ENCODE data around the gene LRRK1. TPM values are rescaled to one million over a fixed set of nuclear protein-coding genes. Genes with fewer than 3 reads are reported as not detected.
A peak's percentile ranks its signal among the peaks of the same experiment; 100 is the strongest.

LRRK1 gene
- total RNA-seq, 1 donor from 2014 or later = 3.0 TPM

DNA sequence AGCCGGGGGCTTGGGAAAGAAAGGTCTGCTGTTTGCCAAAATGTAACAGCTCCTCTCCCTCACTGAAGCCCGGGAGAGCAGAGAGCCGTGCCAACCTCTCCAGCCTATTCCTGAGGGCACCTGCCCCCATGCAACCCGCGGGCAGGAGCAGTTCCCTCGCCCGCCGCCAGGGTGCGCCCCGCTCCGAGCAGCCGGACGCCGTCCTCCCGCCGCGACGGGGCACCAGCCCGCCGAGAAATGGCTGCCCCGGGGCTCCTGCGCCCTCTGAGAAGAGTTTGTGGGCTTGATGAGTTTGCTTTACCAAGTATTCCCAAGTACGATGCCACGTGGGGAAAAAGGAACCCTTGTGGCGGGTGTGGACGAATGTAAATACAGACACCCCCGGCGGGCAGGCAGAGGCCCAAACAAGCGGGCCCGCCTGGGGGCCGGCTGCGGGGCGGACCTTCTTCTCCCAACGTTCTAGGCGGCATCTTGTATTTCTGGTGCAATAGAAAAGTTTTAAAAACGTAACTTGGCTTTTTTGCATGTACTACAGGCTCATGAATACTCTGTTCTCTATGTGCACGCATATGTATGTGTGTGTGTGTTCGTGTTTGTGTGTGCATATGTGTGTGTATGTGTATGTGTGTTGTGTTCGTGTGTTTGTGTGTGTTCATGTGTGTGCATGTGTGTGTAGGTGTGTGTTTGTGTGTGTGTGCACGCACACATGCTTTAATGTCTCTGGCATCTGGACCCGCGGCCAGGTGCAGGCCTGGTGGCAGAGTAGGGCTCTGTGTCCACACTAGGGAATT is 169.8 kb downstream of the LRRK1 start:
- Histone ChIP-seq H3K4me1 (peaks cover 45% of the 10 kb centered on the region), H3K27me3 (ENCODE audit: low read depth) (no peaks in the 10 kb centered on the region), H3K9me3 (replicated peaks) (no peaks in the 10 kb centered on the region), H3K36me3 (no peaks in the 10 kb centered on the region), H3K27ac (replicated peaks) (peak overlapping the region; percentile 84), H3K4me3 (peak overlapping the region; percentile 22)
- TF ChIP-seq, protein P1, sequence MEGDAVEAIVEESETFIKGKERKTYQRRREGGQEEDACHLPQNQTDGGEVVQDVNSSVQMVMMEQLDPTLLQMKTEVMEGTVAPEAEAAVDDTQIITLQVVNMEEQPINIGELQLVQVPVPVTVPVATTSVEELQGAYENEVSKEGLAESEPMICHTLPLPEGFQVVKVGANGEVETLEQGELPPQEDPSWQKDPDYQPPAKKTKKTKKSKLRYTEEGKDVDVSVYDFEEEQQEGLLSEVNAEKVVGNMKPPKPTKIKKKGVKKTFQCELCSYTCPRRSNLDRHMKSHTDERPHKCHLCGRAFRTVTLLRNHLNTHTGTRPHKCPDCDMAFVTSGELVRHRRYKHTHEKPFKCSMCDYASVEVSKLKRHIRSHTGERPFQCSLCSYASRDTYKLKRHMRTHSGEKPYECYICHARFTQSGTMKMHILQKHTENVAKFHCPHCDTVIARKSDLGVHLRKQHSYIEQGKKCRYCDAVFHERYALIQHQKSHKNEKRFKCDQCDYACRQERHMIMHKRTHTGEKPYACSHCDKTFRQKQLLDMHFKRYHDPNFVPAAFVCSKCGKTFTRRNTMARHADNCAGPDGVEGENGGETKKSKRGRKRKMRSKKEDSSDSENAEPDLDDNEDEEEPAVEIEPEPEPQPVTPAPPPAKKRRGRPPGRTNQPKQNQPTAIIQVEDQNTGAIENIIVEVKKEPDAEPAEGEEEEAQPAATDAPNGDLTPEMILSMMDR (IDR thresholded peaks at IDR 0.05; ENCODE audit: borderline replicate concordance) = peak; percentile 100
- intact Hi-C loops (cut with micrococcal nuclease) = no loop called here
- peak; percentile 75 for DNase-seq

DNA sequence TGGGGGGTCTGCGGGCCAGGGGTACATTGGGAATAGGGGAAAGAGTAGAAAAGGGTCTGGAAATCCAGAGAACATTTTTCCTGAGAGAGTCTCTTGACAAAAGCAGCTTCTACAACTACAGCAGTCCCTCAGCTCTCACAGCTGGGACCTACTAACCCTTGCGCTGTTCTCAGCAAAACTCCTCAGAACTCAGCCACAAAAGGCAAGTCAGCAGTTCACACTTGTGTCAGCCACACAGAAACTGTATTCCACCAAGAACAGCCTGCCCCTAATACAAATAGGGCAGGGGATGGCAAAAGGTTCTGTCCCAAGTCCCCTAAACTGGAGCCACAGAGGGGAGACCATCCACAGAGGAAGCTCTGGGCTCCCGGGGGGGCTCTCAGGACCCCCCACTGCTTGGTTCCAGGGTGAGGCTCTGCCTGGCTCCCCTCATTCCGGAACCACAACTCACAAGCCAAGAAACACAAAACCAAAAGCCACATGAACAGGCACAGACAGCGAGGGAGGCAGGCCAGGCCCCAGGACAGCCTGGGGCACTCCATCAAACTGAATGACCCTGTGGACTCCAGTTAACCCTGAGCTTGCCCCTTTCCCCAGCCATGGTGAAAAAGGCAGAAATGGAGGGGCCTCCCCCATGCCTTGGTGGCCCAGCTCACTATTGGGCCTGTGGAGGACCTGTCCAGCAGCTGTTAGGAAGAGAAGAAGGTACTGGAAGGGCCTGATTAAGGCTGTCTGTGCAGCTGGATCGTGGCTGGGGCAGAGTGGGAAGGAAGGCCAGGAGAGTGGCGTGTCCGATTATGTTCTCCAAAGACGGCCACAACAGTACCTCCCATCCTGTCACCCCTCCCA is 170.6 kb downstream of the LRRK1 start:
- H3K27me3 ChIP-seq (ENCODE audit: low read depth) = no peaks in the 10 kb centered on the region
- H3K36me3 ChIP-seq = no peaks in the 10 kb centered on the region
- no peaks in the 10 kb centered on the region for H3K9me3 ChIP-seq (replicated peaks)
- no peak for DNase-seq
- H3K4me1 ChIP-seq = peaks cover 45% of the 10 kb centered on the region
- TF ChIP-seq, protein P1 (IDR thresholded peaks at IDR 0.05; ENCODE audit: borderline replicate concordance) = no peak
- no peak overlapping the region for H3K4me3 ChIP-seq
- intact Hi-C loops (cut with micrococcal nuclease) = loop anchor here (5.0 kb wide), 1 partner anchor 167 kb away; no protein-coding TSS in a partner anchor
- H3K27ac ChIP-seq (replicated peaks) = peak overlapping the region; percentile 84

DNA sequence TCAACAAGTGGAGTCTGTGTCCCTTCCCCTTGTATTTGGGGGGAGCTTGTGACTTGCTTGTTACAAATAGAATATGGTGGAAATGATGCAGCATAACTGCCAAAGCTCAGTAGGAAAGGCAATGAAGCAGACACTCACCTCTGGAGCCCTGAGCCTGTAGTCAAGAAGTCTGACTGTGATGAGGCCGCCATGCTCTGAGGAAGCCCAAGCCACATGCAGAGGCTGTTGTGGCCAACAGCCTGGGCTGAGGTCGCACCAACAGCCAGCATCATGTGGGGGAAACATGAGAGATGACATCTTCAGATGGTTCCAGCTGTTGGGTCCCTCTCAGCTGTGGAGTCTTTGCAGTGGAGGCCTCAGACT is 171.3 kb downstream of the LRRK1 start:
- no peaks in the 10 kb centered on the region for H3K36me3 ChIP-seq
- peak overlapping the region; percentile 84 for H3K27ac ChIP-seq (replicated peaks)
- H3K4me1 ChIP-seq = peaks cover 45% of the 10 kb centered on the region
- H3K27me3 ChIP-seq (ENCODE audit: low read depth) = no peaks in the 10 kb centered on the region
- TF ChIP-seq, protein P1 (IDR thresholded peaks at IDR 0.05; ENCODE audit: borderline replicate concordance) = no peak
- intact Hi-C loops (cut with micrococcal nuclease) = loop anchor here (5.0 kb wide), 1 partner anchor 167 kb away; no protein-coding TSS in a partner anchor
- no peak for DNase-seq
- H3K9me3 ChIP-seq (replicated peaks) = no peaks in the 10 kb centered on the region
- no peak overlapping the region for H3K4me3 ChIP-seq

DNA sequence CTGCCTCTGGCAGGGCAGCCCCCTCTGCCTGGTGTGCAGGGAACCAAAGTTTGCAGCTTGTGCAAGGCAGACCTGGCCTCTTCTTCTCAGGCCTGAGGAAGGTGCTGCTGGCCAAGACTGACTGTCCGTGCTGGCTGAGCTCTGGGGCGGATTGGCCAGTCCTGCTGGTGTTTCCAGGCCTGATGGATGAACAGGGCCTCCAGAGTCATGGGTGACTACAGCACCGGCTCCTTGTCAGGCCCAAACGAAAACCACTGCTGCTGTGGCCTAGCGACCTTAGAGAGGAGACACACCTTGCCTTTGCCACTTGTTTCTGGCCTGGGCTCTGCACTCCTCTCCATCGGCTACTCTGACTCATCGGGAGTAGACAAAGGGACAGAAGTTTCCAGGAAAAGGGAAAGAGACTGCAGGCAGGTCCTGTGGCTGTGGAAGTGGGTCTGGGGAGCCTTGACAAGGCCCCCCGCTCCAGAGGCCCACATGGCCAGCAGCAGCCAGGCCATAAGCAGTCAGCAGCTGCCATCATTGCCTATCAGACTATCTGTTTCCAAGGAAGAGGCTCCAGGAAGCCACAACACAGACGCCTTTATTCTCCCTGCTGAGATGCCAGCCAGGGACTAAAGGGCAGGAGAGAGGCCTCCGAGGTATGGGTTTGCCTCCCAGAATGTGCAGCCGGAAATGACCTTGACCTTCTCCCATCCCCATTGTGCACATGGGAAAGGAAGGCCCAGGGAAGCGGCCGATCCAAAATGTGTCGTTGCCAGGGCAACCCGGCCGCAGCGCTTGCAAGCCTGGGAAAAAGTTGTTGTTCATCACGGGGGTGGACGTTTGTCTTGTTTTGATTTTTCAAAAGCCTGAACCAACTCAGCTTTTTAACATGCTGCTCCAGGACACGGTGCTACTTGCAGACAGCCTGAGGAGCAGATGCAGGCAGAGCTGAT is 172.2 kb downstream of the LRRK1 start:
- intact Hi-C loops (cut with micrococcal nuclease) = loop anchor here (5.0 kb wide), 1 partner anchor 166 kb away; no protein-coding TSS in a partner anchor
- no peaks in the 10 kb centered on the region for H3K36me3 ChIP-seq
- H3K9me3 ChIP-seq (replicated peaks) = no peaks in the 10 kb centered on the region
- H3K27me3 ChIP-seq (ENCODE audit: low read depth) = no peaks in the 10 kb centered on the region
- peaks cover 45% of the 10 kb centered on the region for H3K4me1 ChIP-seq
- TF ChIP-seq, protein P1 (IDR thresholded peaks at IDR 0.05; ENCODE audit: borderline replicate concordance) = no peak
- peak overlapping the region; percentile 10 for H3K4me3 ChIP-seq
- peak; percentile 66 for DNase-seq
- peak overlapping the region; percentile 84 for H3K27ac ChIP-seq (replicated peaks)
